ENCODE results near the gene CCDC43.

The CCDC43 gene

GRCh38 chr17:44628243-44629188 is 61.1 kb downstream of the CCDC43 start:
- in situ Hi-C loops (cut with MboI; ENCODE audit: low sequenced_read_pairs), result no loop called here

DNA sequence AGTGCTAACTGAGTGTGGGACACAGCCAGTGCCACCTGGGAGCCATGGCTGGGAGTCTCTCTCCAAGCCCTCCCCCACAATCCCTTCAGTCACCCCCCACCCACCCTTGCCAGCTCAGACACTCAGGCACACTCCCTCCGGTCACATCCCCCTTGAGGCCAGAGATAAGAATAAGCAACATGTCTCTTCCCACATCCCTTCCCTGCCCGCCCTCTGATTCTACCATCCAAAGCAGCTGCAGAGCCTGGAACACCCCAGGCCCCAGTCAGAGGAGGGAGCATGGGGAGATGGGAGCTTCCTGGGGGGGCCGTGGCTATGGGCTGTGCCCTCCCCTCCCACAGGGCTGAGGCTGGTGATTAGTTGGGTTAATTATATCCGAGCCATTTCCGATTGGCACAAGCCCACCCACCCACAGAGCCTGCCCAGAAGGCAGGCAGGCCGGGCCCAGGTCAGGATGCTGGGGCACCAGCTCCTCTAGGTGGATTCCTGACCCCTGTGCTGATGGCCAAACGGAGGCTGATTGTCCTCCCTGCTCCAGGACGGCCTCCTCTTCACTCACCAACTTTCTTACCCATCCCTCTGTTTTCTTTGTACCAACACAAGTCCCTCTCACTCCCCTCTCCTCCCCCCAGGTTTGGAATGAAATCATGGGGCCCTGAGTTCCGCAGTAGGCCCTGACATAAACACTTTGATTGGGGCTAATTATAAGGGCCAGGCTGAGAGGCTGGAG is 61.9 kb downstream of the CCDC43 start:
- in situ Hi-C loops (cut with MboI; ENCODE audit: low sequenced_read_pairs), result no loop called here
